ENCODE results near the gene RBFOX2. TPM values are rescaled to one million over a fixed set of nuclear protein-coding genes. Genes with fewer than 3 reads are reported as not detected.
A peak's percentile ranks its signal among the peaks of the same experiment; 100 is the strongest.

The RBFOX2 gene
- total and polyA plus RNA-seq, 4 donors, result 14.2 to 53.6 (median 25.6) TPM

GRCh38 chr22:36017651-36018091, 11.0 kb downstream of the RBFOX2 start:
- WGBS, result 66% methylated on average over 3 of the region's 3 CpGs
- no peaks in the 10 kb centered on the region for H3K9me3 ChIP-seq (ENCODE audit: control insufficient read depth in 4 of 4, low read length in 3 of 4)
- no peak overlapping the region for H3K9ac ChIP-seq (ENCODE audit: low read depth in 1 of 2, low read length in 2 of 2)
- no peak for TF ChIP-seq ATF3 (IDR thresholded peaks at IDR 0.05)
- no peak for TF ChIP-seq CTCF (IDR thresholded peaks at IDR 0.05; ENCODE audit: low read depth, low read length, missing input control)
- TF ChIP-seq REST (IDR thresholded peaks at IDR 0.05), result no peak
- TF ChIP-seq NR2F2 (IDR thresholded peaks at IDR 0.05), result no peak
- TF ChIP-seq SP1 (IDR thresholded peaks at IDR 0.05), result no peak
- TF ChIP-seq GABPA (IDR thresholded peaks at IDR 0.05 in 1 of 2, conservative IDR thresholded peaks at IDR 0.05 in 1 of 2), result no peak
- TF ChIP-seq ZBTB33 (IDR thresholded peaks at IDR 0.05), result no peak
- no peak for TF ChIP-seq HNF4G (IDR thresholded peaks at IDR 0.05)
- no peak for TF ChIP-seq RXRA (IDR thresholded peaks at IDR 0.05)
- no peak for TF ChIP-seq JUND (IDR thresholded peaks at IDR 0.05)
- peaks cover 2 to 48% (median 32%) of the 10 kb centered on the region in 4 donors for H3K4me1 ChIP-seq (ENCODE audit: control insufficient read depth in 4 of 4, insufficient read depth in 4 of 4, low read length in 3 of 4)
- no peaks in the 10 kb centered on the region for H3K36me3 ChIP-seq (ENCODE audit: control insufficient read depth in 4 of 4, insufficient read depth in 3 of 4, low read depth in 1 of 4, low read length in 3 of 4)
- no peak for DNase-seq (ENCODE audit: low spot score)
- H3K27me3 ChIP-seq (ENCODE audit: control insufficient read depth in 4 of 4, insufficient read depth in 4 of 4, low read length in 3 of 4), result no peaks in the 10 kb centered on the region
- no peak overlapping the region for H3K4me3 ChIP-seq (ENCODE audit: low read depth in 1 of 3, low read length in 3 of 3)
- H3K27ac ChIP-seq (ENCODE audit: low read depth in 1 of 2, low read length in 2 of 2), result no peak overlapping the region

GRCh38 chr22:36016684-36017083, 11.9 kb downstream of the RBFOX2 start:
- peaks cover 2 to 45% (median 28%) of the 10 kb centered on the region in 4 donors for H3K4me1 ChIP-seq (ENCODE audit: control insufficient read depth in 4 of 4, insufficient read depth in 4 of 4, low read length in 3 of 4)
- no peak overlapping the region for H3K4me3 ChIP-seq (ENCODE audit: low read depth in 1 of 3, low read length in 3 of 3)
- 76% methylated on average over 2 of the region's 2 CpGs for WGBS
- no peak for DNase-seq (ENCODE audit: low spot score)
- H3K27ac ChIP-seq (ENCODE audit: low read depth in 1 of 2, low read length in 2 of 2), result peak overlapping the region in 1 of 2 donors; percentile 60
- H3K36me3 ChIP-seq (ENCODE audit: control insufficient read depth in 4 of 4, insufficient read depth in 3 of 4, low read depth in 1 of 4, low read length in 3 of 4), result no peaks in the 10 kb centered on the region
- H3K27me3 ChIP-seq (ENCODE audit: control insufficient read depth in 4 of 4, insufficient read depth in 4 of 4, low read length in 3 of 4), result no peaks in the 10 kb centered on the region
- no peak overlapping the region for H3K9ac ChIP-seq (ENCODE audit: low read depth in 1 of 2, low read length in 2 of 2)
- no peaks in the 10 kb centered on the region for H3K9me3 ChIP-seq (ENCODE audit: control insufficient read depth in 4 of 4, low read length in 3 of 4)
- TF ChIP-seq SP1 (IDR thresholded peaks at IDR 0.05) (no peak), JUND (IDR thresholded peaks at IDR 0.05) (no peak), CTCF (IDR thresholded peaks at IDR 0.05; ENCODE audit: low read depth, low read length, missing input control) (no peak), GABPA (IDR thresholded peaks at IDR 0.05 in 1 of 2, conservative IDR thresholded peaks at IDR 0.05 in 1 of 2) (no peak), FOXA1 (IDR thresholded peaks at IDR 0.05) (no peak), ATF3 (IDR thresholded peaks at IDR 0.05) (no peak), RXRA (IDR thresholded peaks at IDR 0.05) (no peak), EGR1 (IDR thresholded peaks at IDR 0.05; ENCODE audit: low read depth in 2 of 2) (no peak), REST (IDR thresholded peaks at IDR 0.05) (no peak), YY1 (IDR thresholded peaks at IDR 0.05) (no peak), NR2F2 (IDR thresholded peaks at IDR 0.05) (no peak), FOXA2 (IDR thresholded peaks at IDR 0.05) (no peak), HNF4A (conservative IDR thresholded peaks at IDR 0.05) (no peak)
